ENCODE measurements around the gene DRP2. TPM values are rescaled to one million over a fixed set of nuclear protein-coding genes. Genes with fewer than 3 reads are reported as not detected.
"Not testable (repeated sequence)": the region's sequence is repeated elsewhere in the genome, so short reads cannot be mapped to it uniquely, and the experiment has no call there.

The DRP2 gene, protein sequence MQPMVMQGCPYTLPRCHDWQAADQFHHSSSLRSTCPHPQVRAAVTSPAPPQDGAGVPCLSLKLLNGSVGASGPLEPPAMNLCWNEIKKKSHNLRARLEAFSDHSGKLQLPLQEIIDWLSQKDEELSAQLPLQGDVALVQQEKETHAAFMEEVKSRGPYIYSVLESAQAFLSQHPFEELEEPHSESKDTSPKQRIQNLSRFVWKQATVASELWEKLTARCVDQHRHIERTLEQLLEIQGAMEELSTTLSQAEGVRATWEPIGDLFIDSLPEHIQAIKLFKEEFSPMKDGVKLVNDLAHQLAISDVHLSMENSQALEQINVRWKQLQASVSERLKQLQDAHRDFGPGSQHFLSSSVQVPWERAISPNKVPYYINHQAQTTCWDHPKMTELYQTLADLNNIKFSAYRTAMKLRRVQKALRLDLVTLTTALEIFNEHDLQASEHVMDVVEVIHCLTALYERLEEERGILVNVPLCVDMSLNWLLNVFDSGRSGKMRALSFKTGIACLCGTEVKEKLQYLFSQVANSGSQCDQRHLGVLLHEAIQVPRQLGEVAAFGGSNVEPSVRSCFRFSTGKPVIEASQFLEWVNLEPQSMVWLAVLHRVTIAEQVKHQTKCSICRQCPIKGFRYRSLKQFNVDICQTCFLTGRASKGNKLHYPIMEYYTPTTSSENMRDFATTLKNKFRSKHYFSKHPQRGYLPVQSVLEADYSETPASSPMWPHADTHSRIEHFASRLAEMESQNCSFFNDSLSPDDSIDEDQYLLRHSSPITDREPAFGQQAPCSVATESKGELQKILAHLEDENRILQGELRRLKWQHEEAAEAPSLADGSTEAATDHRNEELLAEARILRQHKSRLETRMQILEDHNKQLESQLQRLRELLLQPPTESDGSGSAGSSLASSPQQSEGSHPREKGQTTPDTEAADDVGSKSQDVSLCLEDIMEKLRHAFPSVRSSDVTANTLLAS
- total RNA-seq: 0.69 TPM

GRCh38 chrX:101219116-101219863 is at the start of gene DRP2:
Gene DRP2 (plus strand): TSS chrX:101219786. CDS start chrX:101231648, 11,862 bp downstream.
- DNase-seq: no peak

- DNase-seq: no peak
Observed at GRCh38 chrX:101171883-101172400, 47.6 kb upstream of the DRP2 start.

DNA sequence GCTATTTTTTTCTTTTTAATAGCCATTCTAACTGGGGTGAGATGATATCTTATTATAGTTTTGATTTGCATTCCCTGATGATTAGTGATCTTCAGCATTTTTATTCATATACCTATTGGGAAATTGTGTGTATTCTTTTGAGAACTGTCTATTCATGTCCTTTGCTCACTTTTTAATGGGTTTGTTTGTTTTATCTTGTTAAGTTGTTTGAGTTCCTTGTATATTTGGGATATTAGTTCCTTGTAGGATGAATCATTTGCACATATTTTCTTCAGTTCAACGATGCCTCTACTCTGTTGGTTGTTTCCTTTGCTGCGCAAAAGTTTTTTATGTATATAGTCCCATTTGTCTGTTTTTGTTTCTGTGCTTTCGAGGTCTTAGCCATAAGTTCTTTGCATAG is 43.1 kb upstream of the DRP2 start:
- DNase-seq: no peak

DNA sequence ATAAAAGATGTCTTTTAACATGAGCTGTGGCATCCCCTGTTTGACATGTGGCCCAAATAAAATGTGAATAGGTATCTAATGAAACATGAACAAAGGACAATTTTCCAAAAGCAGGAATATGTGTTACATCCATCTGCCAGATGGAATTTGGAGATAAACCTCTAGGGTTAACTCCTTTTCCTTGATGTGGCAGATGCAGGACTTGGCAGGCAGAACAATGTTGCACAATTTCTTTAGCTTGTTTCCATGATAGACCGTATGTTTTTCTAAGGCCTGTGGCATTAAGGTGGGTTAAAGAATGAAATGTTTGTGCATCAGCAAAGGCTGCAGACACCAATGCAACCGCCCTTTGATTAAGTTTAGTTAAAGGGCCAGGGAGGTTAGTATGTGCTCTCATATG is 34.7 kb upstream of the DRP2 start:
- not testable (repeated sequence) for DNase-seq

- not testable (repeated sequence) for DNase-seq
Observed at GRCh38 chrX:101187961-101188360, 31.6 kb upstream of the DRP2 start.

GRCh38 chrX:101190736-101191135 is 28.9 kb upstream of the DRP2 start:
- no peak for DNase-seq

GRCh38 chrX:101191217-101191750 is 28.3 kb upstream of the DRP2 start:
- no peak for DNase-seq

GRCh38 chrX:101195442-101196173 is 24.0 kb upstream of the DRP2 start:
- no peak for DNase-seq

- no peak for DNase-seq
Observed at GRCh38 chrX:101203761-101204351, 15.7 kb upstream of the DRP2 start.

DNA sequence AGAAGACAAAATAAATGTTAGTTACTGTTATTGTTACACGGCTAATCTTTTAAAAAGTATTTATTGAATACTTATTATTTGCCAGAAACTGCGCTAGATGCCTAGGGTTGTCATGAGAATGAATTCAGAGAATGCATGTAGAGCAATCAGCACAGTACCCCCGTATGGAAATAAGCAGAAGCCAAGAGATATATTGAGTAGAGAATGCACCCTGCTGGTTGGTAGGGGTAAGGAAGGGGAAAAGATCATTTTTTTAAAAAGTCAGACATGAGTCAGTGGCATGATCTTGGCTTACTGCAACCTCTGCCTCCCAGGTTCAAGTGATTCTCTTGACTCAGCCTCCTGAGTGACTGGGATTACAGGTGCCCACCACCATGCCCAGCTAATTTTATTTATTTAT is 13.1 kb upstream of the DRP2 start:
- no peak for DNase-seq

- DNase-seq: no peak
Observed at GRCh38 chrX:101208152-101208905, 11.3 kb upstream of the DRP2 start.

DNA sequence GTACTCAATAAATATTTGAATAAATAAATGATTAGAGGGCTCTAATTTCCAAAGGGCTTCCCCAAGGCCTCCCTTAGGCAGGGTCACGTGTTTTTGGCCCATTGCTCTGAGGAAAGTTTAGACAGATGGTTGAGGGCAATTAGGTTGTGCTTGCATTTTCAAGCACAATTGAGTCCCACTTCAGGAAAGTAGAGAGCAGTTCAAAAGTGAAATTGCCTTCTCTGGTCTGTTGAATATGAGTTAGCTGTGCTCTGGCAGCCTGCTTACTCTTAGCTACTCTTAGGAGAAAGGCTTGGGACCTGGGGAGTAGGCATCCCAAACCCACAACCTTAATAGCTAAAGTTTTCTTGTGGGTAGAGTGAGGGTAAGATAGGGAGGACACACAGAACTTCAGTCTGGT is 9.0 kb upstream of the DRP2 start:
- no peak for DNase-seq

DNA sequence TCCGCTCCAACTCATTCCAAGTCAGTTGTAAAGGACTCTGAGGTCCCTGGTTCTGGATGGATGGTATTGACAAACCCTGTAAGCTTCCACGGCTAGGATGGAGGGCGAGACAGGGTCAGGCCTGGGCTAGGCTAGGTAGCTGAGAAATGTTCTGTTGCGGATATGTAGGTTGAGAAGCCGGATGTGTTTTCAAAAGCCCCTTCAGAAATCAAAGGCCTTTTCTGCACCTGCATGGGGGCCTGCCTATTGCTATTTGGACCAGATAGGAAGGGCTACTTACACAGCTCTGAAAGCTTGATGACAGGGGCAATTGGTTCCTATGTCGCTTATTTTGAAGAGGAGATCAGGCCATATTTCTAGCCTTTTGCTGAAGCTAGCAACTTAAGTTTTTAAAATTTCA is 1.9 kb upstream of the DRP2 start:
- no peak for DNase-seq

- DNase-seq: no peak
Observed at GRCh38 chrX:101219864-101220346, 319 bp downstream of the DRP2 start.

- DNase-seq: no peak
Observed at GRCh38 chrX:101220662-101221260, 1.2 kb downstream of the DRP2 start.

DNA sequence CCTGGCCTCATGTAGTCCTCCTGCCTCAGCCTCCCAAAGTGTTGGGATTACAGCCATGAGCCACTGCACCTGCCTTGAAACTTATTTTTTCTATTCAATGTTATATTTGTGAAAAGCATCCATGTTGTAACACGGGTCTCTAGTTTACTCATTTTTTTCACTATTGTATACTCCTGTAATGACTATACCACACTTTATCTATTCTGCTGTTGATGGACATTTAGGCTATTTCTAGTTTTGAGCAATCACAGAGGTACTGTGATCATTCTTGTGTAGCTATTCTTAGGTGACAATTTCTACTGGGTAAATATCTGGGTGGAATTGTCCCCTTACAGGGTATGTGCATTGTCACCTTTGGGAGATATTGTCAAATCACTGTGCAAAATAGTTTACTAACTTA is 3.6 kb downstream of the DRP2 start:
- no peak for DNase-seq

GRCh38 chrX:101229170-101229569 is 9.6 kb downstream of the DRP2 start:
- DNase-seq: no peak

DNA sequence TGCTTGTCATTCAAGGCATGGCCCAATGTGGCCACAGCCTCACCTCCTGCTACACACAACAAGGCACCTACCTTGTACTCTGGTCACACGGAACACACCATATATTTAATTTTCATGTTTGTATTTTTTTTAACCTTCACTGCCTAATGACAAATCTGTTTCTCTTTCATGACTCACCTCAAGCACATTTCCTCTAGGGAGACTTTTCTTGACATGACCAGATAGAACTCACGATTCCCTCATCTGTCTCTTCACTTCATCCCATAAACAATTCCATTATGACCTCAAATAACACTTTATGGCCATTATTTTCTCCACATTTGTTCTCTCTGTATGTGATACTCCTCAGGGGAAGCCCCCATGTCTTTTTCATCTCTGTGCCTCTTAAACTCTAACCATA is 11.1 kb downstream of the DRP2 start:
- DNase-seq: no peak

DNA sequence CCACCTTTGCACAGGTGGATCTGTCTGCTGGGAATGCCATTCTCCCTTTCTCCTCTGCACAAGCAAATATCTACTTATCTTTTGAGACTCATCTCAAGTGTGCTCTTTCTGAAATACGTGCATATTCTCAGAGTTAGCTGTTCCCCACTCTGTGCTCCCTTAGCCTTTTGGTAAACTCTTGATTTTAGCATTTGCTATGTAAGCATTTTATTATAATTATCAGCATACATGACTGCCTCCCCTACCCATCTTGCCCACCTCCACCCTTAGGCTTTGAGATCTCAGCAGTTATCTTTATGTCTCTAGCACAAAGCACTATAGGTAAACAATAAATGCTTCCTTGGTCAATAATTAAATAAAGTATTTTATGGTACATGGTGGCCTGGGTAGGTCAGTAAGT is 11.5 kb downstream of the DRP2 start:
- no peak for DNase-seq

Data from skin of body (tissue), 2 donors.